ENCODE measurements around the gene ATF7.

GRCh38 chr12:53660041-53660440, 33.9 kb upstream of the ATF7 start:
- TF ChIP-seq CTCF (IDR thresholded peaks at IDR 0.05) (no peak), POLR2A (IDR thresholded peaks at IDR 0.05) (no peak), POLR2AphosphoS5 (IDR thresholded peaks at IDR 0.05) (no peak)

Data from breast epithelium (tissue), 3 donors.